Stimulated activated CD4-positive, alpha-beta T cell treated with anti-CD3 and anti-CD28 coated beads, Interleukin-12 subunit alpha, Interleukin-12 subunit beta, amount 100 ng/mL, for 4 hours (primary cell): ENCODE results near the gene TTC33.
"Not testable (repeated sequence)": the region's sequence is repeated elsewhere in the genome, so short reads cannot be mapped to it uniquely, and the experiment has no call there.

ENCODE experiments used
- DNase-seq: peaks from one replicate; pipeline ENCODE4 v3.0.0-alpha.2; 2020

The TTC33 gene

DNA sequence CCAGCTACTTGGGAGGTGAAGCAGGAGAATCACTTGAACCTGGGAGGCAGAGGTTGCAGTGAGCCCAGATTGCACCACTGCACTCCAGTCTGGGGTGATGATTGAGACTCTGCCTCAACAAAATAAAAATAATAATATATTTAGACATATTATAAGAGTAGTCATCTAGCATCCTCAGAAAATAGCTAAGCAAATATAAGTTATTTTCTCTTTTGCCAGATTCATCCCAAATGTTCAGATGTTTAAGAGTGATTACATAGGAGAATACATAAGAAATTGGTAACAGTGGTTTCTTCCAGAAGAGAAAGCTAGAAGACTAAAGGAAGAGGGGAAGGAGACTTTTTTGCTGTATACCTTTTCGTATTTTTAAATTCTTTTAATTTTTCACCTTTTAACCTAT is 22.4 kb upstream of the TTC33 start:
- DNase-seq: no peak

DNA sequence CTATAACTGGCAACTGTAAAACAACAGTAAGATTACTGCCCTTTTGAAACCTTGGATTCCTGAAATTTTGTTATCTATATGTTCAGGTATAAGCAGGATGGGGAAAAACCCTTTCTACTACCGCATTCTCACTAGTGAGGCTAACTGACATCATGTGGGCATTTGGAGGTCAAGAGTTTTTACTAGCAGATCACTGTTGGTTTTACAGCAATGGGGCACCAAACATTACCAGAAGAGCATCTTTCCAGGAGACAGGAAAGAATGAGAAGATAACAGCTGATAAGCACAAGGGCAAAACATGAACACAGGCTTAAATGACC is 20.9 kb upstream of the TTC33 start:
- no peak for DNase-seq

DNA sequence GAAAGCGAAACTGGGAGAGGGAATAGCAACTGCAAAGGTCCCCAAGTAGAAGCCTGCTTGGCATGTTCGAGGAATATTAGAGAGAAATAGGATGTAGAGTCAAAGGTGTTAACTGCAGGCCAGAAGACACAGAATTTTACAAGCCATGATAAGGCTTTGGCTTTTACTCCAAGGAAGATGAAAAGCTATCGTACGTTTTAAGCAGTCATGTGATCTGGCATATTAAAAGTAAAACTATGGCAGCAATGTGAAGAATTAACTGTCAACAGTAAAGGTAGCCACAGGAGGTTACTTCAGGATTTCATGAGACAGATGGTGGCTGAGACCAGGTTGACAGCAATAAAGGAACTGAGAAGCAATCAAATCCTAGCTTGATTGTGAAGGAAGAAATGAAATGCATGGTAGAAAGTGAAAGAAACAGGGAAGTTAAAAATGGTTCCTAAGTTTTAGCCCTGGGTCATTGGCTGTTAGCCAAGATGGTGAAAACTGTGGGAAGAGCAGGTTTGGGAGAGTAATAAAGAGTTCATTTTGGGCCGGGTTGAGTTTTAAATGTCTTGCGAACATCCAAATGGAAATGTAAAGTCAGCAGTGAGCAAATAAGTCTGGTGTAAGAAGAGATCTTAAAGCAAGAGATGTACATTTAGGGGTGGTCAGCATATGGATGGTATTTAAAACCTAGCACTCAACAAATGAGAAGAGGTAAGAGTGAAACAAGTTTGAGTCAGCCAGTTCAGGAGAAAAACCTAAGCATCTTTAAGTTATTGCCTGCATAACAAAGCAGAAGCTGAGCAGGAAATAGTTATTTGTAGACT is 20.3 kb upstream of the TTC33 start:
- no peak for DNase-seq

DNA sequence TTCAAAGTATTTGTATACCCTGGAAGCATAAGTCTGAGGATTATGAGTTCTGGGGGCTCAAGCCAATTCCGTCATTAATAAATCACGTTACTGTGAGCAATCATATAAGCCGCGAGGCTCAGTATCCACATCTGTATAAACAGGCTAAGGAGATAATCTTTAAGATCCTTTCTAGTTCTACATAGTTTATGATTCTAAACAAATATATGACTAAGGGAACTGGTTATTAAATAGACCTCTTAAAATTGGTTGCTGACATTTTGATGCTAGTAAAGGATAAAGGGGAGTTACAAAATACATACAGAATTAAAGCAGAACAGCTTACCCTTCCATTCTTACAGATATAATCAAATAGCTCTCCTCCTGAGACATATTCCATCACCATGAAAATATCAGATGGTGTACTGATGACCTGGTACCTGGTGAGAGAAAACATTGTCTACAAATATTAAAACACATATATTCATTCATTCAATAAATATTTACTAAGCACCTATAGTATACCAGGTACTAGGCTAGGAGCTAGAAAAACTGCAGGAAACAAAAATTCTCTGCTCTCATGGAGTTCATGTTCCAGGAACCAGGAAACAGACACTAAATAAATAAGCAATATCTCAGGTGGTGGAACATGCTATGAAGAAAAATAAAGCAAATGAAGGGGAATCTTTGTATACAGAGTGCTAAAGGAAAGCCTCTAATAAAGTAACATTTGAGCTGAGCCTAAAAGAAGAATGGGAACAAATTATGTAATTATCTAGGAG is 19.5 kb upstream of the TTC33 start:
- DNase-seq: no peak

DNA sequence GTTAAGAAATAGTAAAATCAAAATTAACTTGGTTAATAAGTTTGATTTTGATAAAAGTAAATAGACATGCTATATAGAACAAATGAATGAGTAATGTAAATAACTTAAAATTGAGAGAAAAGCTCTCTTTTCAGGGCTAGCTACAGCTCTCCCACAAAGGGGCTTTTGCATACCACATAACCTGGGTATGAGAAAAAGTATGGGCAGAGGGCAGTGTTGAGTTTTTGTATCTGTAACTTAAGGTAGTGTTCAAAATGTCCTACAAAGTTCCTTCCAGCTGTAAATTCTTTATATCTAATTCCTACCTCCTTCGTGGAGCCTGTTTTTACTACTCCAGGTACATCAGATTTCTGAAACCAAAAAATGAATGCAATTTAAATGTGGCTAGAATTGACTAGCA is 18.9 kb upstream of the TTC33 start:
- no peak for DNase-seq

DNA sequence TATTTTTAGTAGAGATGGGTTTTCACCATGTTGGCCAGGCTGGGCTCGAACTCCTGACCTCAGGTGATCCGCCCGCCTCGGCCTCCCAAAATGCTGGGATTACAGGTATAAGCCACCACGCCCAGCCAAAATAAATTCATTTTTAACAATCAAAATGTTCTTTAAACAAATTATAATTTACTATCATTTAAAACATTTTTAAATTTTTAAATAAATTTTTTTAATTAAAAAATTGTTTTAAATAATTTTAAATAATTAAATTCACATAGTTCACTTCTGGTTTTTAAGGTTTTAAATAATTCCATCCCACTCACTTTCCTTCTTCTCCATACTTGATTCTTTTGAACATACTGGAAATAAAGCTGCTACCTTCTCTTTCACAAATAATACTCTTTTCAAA is 15.0 kb upstream of the TTC33 start:
- DNase-seq: no peak

DNA sequence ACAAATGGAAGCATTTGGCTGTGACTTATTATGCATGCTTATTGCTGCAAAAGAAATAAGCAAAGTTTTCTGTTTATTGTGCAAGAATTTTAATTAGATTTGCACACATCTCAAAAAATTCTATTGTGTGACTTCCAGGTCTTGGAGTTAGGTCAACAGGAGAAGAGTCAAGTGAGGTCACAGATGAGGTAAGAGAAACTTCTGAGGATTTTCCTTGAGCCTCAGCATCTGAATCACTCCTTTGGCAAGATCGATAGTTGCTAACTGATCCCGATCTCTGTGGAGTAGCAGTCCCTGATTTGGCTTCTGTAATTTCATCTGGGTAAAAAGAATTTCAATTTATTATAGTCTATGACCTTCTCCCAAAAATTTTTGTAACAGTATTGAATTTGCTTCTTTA is 6.9 kb upstream of the TTC33 start:
- DNase-seq: no peak

DNA sequence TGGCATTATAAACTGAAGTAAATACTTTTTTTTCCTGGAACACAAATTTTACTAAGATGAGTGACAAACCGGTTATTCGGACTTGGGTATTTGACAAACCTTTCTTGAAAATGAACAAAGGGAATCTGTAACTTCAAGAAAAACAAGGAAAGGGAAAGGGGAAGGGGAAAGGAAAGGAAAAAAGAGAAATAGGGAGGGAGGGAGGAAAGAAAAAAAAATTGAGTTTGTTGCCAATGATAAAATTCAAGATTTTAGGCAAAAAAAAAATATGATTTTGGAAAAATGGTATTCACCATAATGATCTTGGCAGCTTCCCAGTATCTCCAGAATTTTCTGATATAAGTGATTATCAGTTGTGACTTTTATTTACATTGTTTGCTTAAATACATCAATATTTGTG is 1.6 kb upstream of the TTC33 start:
- no peak for DNase-seq

DNA sequence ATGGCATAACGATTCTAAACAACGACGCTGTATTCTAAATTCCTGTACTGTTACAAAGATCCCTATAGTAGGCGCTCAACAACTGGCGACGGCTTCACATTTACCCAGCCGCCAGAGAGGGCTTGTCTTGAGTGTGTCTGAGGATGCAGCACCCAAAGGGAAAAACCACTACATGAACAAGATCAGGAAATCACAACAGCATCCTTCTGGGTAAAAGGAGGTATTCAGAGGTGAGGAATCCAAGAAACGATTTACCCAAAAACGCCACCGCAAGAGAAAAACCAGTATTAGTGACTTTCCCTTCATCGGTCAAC is 711 bp downstream of the TTC33 start:
- DNase-seq: peak; percentile 55

DNA sequence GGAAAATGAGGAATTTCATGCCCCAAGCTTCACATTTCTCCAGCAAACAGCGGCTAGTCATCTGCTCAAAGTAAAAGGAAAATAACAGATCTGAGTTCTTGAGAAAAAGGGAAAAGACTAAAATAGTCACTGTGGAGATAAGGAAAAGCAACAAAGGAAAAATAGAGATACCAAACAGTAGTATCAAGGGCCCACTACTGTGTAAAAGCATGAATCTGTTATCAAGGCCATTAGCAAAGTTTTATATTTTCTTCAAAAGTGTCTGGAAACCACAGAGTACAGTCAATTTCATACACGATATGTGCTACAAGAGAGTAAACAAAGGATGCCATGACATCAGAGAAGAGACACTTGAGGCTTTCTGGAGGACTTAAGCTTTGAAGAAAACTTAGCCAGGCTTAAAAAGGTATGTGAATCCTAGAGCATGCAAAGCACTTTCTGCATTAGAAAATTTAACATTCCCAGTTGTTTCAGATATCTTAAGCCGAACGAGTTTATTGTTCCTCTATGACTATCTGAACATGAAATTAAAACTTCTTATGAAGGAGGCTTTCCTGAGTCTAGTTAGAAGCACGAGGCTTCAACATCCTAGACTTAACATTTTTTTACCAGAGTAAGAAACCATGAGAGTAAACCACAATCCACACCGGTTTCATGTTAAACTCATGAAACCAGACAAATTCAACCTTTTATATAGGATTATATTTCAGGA is 1.2 kb downstream of the TTC33 start:
- no peak for DNase-seq

DNA sequence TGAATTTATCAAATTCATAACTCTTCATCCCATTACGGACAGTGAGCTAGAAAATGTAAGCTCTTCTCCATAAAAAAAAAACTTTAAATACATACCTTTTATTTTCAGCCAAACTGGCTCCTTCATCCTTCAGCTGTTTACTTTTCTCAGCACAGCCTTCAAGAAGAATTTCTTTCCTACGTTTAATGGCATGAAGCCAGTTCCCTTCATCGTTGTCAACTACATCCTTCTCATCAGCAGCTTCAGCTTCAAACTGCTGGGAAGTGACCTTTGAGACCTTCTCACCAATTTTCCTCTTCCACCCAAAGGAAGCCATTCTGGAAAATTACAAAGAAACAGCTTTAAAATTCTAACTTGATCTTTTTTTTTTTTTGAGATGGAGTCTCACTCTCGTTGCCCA is 9.1 kb downstream of the TTC33 start:
- DNase-seq: no peak

DNA sequence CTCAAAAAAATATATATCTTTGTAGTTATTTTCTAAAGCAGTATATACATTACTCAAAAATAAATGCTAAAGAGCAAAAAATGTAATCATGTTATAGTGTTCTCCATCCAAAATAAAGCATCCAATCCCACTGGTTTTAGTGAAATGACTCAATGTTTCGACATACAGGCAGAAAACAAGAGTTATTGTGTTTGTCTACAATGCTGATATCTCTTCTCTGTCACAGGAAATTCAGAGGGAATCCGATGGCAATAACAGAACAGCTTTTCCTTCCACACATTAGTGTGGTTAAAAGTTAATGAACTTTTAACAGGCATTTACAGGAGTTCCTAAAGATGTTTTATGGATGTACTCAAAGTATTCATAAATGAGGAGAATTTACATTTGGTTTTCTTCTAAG is 12.0 kb downstream of the TTC33 start:
- no peak for DNase-seq

DNA sequence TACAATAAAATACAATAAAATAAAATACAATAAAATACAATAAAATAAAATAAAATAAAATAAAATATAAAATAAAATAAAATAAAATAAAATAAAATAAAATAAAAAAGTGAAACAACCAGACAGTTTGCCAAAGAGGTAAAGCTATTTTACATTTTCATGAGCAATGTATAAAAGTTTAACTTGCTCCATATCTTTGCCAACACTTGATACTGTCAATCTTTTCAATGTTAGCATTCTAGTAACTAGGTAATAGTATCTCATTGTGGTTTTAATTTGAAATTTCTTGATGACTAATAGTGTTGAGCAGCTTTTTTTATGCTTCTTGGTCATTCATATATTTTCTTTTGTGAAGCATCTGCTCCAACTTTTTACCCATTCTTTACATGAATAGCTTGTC is 17.3 kb downstream of the TTC33 start:
- no peak for DNase-seq

DNA sequence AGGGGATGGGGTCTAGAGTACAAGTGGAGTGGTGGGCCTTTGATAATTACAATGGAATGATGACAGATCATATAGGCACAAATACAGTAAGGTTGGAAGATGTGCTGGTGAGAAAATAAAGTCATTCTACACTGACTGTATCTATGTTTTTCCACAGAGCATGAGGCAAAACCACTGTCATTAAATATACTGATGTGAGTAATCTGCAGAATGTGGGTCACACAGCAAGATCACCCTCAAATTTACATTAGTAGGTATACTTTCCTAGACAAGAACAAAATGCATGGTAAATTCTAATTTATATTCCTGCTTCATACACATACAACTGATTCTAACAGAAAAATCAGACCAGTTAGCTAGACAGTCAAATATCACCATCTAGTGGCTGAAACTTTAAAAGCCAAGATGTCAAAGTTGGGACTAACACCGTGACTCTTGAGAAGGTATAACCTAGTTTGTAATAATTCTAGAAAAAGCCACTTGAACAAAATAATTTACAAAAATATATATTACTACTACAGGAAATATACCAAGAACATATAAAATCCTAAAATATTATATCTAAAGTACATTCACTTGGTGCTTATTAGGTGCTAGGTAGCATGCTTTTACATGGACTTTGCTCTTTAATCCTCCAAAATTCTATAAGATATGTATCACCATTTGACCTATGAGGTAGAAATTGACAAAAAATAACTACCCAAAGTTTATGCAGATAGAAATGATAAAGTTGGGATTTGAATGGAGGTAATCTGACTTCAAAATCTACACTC is 19.5 kb downstream of the TTC33 start:
- DNase-seq: no peak

DNA sequence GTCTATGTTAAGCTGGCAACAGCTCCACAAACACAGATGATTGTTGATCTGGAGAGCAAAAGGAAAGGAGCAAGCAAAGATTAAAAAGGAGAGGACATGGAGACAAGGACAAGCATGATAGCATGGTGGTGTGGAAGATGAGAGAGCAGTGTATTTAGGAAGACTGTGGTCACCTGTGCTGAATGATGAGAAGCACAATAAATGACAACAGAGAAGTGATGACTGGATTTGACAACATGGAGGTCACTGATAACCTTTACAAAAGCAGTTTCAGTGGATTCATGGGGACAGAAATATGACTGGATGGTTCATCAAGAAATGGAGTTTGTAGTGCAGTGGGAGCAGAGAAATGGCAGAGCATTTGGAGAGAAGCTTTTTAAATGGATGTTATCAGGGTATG is 20.2 kb downstream of the TTC33 start:
- DNase-seq: no peak

DNA sequence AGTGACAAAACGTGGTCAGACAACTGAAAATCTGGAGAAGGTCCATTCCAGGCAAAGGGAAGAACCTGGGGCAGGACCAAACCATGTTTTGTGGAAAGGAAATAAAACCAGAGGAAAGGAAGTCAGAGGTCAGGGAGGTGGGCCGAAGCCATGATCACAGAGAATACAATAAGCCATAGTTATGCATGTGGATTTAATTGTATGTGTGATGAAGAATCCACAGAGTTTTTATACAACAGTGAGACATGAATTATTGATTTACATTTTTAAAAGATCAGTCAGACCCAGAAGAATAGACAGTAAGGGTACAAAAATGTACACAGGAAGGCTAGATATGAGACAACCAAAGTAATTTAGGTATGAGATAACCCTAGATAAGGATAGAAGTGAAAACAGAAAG is 20.8 kb downstream of the TTC33 start:
- no peak for DNase-seq

DNA sequence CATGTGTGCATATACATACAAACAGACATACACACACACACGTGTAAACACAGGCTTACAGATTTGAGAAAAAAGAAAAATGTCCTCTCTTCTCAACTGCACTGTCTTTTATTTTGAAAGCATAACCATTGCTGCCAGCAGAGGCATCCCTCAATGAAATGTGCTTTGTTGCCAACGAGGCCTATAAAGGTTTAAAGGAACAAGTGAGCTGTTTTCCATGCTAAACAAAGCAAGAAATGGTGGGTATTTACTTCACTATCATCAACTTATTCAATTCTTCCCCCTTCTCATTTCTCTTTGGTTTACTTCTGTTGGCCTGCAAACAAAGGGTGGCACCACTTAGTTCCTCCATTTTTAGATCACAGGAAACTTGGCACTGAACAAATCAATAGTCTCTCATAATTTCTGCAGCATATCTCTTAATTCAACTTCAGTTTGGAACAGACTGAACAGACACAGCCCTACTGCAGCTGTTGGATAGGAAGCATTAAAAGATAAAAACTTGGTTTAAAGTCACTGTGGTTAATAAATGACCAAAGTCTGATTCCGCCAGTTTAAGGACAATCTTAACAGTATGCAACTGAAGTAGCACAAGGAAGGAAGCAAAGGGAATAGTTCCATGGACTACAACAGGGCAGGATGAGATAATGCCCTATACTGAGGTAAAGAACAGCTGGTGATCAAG is 21.7 kb downstream of the TTC33 start:
- no peak for DNase-seq

DNA sequence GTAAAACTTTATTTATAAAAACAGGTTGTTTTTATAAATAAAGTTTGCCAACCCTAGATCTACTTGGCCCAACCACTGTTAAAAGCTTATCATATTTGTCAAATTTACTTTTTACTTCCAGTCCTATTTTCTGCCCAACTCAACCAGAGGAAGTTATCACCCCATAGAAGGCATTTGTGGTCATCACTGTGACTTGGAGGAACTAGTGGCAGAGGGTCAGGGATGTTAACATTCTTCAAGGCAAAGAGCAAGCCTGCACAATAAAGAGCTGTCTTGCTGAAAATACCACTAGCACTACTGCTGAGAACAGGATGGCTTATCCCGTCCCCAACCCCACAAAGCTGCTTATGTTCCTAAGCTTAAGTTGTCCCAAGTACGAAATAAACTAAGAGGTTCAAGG is 22.3 kb downstream of the TTC33 start:
- DNase-seq: no peak

DNA sequence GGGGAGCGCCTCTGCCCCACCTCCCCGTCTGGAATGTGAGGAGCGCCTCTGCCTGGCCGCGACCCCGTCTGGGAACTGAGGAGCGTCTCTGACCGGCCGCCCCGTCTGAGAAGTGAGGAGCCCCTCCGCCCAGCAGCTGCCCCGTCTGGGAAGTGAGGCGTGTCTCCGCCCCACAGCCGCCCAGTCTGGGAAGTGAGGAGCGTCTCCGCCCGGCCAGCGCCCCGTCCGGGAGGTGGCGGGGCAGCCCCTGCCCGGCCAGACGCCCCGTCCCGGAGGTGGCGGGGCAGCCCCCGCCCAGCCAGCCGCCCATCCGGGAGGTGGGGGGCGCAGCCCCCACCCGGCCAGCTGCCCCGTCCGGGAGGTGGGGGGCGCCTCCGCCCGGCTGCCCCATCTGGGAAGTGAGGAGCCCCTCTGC is 33.3 kb downstream of the TTC33 start:
- not testable (repeated sequence) for DNase-seq

DNA sequence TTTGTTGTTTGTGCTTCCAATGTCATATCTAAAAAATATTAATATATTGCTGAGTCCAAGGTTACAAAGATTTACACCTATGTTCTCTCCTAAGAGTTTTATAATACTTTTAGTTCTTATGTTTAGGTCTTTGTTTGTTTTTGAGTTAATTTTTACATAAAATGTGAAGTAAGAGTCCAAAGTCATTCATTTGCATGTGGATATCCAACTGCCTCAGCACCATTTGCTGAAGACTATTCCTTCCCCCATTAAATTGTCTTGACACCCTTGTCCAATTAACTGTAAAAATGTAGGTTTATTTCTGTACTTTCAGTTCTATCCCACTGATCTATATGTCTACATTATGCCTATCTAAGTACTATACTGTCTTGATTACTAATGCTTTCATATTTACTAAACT is 35.7 kb downstream of the TTC33 start:
- no peak for DNase-seq

DNA sequence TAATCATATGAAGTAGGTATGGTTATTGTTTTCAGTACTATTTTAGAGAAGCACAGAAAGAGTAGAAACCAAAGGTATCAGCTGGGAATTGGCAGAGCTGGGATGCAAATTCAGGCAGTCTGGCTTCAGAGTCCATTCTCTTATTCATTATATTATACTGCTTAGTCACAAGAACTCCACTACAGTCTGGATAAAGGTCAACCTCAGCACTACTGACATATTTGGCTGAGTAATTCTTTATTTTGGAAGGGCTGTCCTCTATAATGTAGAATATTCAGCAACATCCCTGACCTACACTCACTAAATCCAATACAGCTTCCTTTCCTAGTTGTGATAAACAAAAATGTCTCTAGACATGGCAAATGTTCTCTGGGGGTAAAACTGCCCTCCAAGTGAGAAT is 38.5 kb downstream of the TTC33 start:
- no peak for DNase-seq

DNA sequence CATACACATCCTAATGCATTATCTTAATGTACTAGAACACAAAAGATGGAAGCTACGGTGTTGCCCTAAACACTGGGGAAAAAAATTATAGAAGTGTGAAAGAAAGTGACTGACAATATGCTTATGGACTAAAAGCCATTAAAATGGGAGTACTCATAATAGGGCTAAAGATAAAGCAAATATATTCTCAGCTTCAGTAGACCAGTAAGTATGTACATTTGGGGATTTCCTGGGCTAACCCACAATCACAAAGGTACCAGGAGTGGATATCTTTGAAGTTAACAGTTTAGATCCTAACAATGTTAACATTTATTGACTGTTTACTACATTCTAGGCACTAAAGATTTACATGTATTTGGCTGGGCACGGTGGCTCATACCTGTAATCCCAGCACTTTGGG is 39.2 kb downstream of the TTC33 start:
- DNase-seq: no peak

DNA sequence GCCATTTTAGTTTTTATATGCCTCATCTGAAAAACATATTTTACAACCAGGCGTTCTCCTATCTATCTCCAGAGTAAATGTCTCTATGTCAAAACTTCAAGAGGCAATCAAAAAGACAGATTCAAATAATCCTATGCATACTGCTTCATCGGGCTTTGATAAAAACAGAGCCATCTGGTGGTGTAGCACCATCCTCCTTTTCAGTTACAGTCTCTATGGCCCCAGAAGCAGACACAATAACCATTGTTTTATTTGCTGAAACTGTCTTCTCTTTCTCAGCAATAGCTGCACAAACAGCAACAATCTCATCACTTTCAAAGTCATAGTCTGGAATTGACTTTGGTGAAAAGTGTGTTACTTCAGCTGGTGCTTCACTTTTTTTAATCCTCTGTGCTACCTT is 39.8 kb downstream of the TTC33 start:
- no peak for DNase-seq
